Suprapubic skin (tissue), 4 donors: ENCODE measurements around the gene HACD4. TPM values are rescaled to one million over a fixed set of nuclear protein-coding genes. Genes with fewer than 3 reads are reported as not detected.

Source experiments
- DNase-seq, 2 donors: peaks; one replicate each; pipeline ENCODE4 v3.0.0-alpha.2; 2019; ENCODE audit warnings: low spot score in 2 of 2
- H3K27ac ChIP-seq: fragments of 200-600 bp; sonication (generic); one replicate; pipeline ENCODE4 v1.5.1; 2019
- H3K27me3 ChIP-seq: fragments of 200-600 bp; sonication (generic); one replicate; pipeline ENCODE4 v1.5.1; 2019
- H3K36me3 ChIP-seq: fragments of 200-600 bp; sonication (generic); one replicate; pipeline ENCODE4 v1.5.1; 2019
- H3K4me1 ChIP-seq: fragments of 200-600 bp; sonication (generic); one replicate; pipeline ENCODE4 v1.5.1; 2019
- H3K4me3 ChIP-seq: fragments of 200-600 bp; sonication (generic); one replicate; pipeline ENCODE4 v1.5.1; 2019; ENCODE audit warnings: mild to moderate bottlenecking
- H3K9me3 ChIP-seq: fragments of 200-600 bp; sonication (generic); one replicate; pipeline ENCODE4 v1.5.1; 2019
- EP300 ChIP-seq: sonication (generic); formaldehyde crosslinking; IDR thresholded peaks from one replicate; pipeline ENCODE4 v1.6.1; 2017; ENCODE audit warnings: antibody characterized with exemption
- POLR2A ChIP-seq, 2 donors: fragments of 450-650 bp; IDR thresholded peaks; one replicate each; pipeline ENCODE4 v1.6.1; 2017; ENCODE audit warnings: antibody characterized with exemption in 2 of 2, mild to moderate bottlenecking in 2 of 2, moderate library complexity in 2 of 2
- POLR2AphosphoS5 ChIP-seq, 3 donors: sonication (generic); formaldehyde crosslinking; IDR thresholded peaks; one replicate each; pipeline ENCODE4 v1.6.1; 2017; ENCODE audit warnings: antibody characterized with exemption in 3 of 3
- WGBS: methylation state at CpG from one replicate; pipeline ENCODE4 v1.1.5; 2018; 5-methylcytosine and 5-hydroxymethylcytosine counted together
- total RNA-seq, 4 donors: library from RNA; depleted of rRNA; stranded (reverse); fragments of >200 nt; gene quantifications; one replicate each; pipeline ENCODE4 v1.1.0, GENCODE V29; 2016
- TF ChIP-seq, protein P1 (sequence below), 2 donors: fragments of 200-600 bp in 1 of 2; fragments of 450-650 bp in 1 of 2; sonication (generic) in 1 of 2; IDR thresholded peaks; one replicate each; pipeline ENCODE4 v1.5.1; 2016 to 2019; ENCODE audit warnings: antibody characterized with exemption in 2 of 2, mild to moderate bottlenecking in 1 of 2, moderate library complexity in 1 of 2

Gene HACD4
- total RNA-seq, 4 donors from 2014 or later: 1.9 to 4.1 (median 2.9) TPM

DNA sequence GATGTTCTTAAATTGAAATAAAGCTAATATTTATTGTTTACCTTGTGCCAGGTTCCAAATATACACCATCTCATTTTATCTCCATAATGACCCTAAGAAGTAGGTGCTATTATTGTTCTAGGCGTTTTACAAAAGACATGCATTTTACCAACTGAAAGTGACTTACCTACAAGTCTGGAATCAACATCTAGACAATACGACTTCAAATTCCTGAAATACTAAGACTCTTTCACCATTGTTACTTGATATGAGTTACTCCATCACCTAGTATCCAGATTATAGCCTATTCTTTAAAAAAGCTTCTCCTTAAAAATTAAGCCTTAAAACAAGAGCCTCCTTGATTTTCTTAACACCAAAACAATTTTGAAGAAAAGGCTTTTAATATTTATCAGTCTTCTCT lies 13.3 kb downstream of the HACD4 start:
- TF ChIP-seq EP300 (no peak), POLR2A (IDR thresholded peaks at IDR 0.05) (no peak), POLR2AphosphoS5 (IDR thresholded peaks at IDR 0.05) (no peak)
- TF ChIP-seq, protein P1, sequence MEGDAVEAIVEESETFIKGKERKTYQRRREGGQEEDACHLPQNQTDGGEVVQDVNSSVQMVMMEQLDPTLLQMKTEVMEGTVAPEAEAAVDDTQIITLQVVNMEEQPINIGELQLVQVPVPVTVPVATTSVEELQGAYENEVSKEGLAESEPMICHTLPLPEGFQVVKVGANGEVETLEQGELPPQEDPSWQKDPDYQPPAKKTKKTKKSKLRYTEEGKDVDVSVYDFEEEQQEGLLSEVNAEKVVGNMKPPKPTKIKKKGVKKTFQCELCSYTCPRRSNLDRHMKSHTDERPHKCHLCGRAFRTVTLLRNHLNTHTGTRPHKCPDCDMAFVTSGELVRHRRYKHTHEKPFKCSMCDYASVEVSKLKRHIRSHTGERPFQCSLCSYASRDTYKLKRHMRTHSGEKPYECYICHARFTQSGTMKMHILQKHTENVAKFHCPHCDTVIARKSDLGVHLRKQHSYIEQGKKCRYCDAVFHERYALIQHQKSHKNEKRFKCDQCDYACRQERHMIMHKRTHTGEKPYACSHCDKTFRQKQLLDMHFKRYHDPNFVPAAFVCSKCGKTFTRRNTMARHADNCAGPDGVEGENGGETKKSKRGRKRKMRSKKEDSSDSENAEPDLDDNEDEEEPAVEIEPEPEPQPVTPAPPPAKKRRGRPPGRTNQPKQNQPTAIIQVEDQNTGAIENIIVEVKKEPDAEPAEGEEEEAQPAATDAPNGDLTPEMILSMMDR (IDR thresholded peaks at IDR 0.05): no peak
- H3K4me1 ChIP-seq: no peaks in the 10 kb centered on the region
- DNase-seq: no peak
- H3K4me3 ChIP-seq: no peak overlapping the region
- H3K27ac ChIP-seq: no peak overlapping the region
- H3K36me3 ChIP-seq: peaks cover 8% of the 10 kb centered on the region
- H3K27me3 ChIP-seq: no peaks in the 10 kb centered on the region
- WGBS: 94% methylated on average over 2 of the region's 2 CpGs
- no peaks in the 10 kb centered on the region for H3K9me3 ChIP-seq

DNA sequence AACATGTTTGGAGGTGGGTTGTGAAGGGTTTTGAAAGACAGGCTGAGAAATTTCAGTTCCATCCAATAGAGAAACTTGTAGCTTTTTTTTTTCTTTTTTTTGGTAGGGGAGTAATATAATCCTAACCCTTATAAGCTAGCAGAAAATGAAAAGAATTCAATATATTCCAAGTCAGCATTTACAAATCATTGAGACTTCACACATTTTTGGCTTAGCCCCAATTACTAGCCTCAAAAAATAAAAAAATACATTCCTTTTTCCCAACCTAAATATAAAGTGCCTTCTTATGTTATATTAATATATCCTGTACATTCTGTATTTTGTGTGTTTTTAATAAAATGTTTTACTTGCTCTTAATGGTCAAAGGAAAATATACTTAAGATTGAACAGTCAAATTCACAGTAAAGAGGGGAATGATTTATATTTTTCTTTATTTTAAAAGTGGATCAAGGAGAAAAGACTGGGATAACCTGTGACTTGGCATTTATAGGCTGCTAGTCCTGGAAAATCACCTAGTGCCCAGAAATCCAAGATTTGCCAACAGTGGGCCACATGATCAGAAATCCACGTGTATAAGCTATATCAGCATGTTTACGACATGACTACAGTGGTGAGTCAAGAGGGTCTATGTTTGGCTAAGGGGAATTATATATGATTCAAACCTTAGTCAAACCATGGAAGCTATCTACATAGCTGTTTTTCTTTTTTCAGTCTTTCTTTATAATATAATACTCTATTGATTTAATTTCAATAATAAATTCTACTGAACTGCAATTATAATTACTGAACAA lies 14.5 kb downstream of the HACD4 start:
- Histone ChIP-seq H3K27me3 (no peaks in the 10 kb centered on the region), H3K9me3 (no peaks in the 10 kb centered on the region), H3K4me1 (no peaks in the 10 kb centered on the region), H3K4me3 (no peak overlapping the region), H3K27ac (no peak overlapping the region), H3K36me3 (peaks cover 8% of the 10 kb centered on the region)
- WGBS: 67% methylated on average over 2 of the region's 2 CpGs
- DNase-seq: no peak
- TF ChIP-seq POLR2A (IDR thresholded peaks at IDR 0.05) (no peak), EP300 (no peak), POLR2AphosphoS5 (IDR thresholded peaks at IDR 0.05) (no peak)
- TF ChIP-seq, protein P1 (IDR thresholded peaks at IDR 0.05): no peak

DNA sequence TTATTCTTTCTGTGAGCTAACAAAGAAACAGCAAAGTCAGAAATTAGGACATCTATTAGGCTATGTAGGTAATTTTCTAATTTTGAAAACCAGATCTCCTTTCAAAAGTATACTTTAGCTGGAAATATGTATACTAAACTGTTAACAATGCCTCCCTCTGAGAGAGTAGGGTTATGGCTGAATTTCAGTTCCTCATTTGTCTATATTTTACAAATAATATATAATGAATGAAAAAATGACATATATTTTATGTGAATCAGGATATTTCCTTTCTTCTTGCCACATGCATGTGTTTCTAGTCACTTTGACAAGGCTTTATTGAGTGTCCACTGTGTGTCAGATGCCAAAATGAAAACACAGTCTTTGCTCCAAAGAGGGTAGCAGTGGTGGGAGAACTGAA lies 15.4 kb downstream of the HACD4 start:
- Histone ChIP-seq H3K36me3 (peaks cover 12% of the 10 kb centered on the region), H3K27ac (no peak overlapping the region), H3K27me3 (no peaks in the 10 kb centered on the region), H3K9me3 (no peaks in the 10 kb centered on the region), H3K4me3 (no peak overlapping the region), H3K4me1 (no peaks in the 10 kb centered on the region)
- TF ChIP-seq, protein P1 (IDR thresholded peaks at IDR 0.05): no peak
- TF ChIP-seq POLR2A (IDR thresholded peaks at IDR 0.05) (no peak), EP300 (no peak), POLR2AphosphoS5 (IDR thresholded peaks at IDR 0.05) (no peak)
- no peak for DNase-seq

DNA sequence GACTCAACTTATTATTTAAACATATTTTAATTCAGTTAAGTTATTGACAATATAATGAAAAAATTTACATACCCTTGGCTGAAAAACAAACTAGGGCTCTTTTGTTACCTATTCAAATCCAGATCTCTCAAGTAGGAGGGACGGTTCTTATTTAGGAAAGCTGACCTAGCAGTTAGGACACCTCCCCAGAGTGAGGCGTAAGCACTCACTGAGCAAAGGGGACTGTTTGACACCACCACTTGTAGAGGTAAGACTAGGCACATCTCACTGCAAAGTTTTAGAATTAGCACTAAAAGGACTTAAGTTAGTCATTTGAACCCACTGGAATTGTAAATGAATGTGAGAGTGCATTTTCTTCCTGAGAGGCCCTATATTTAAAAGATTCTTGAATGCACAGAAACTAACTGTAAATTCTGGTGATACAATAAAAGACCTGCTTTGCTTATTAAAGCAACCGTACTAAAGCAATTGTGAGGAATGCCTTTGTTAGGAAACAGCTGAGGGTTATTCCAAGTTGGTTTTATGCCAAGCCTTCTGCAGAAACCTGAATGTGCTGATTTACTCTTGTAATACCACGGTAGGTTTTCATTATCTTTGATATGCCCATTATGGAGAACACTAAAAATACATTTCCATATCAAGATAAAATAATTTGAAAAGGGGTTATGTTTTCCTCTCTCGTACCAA lies 16.2 kb downstream of the HACD4 start:
- TF ChIP-seq POLR2A (IDR thresholded peaks at IDR 0.05) (no peak), POLR2AphosphoS5 (IDR thresholded peaks at IDR 0.05) (no peak), EP300 (no peak)
- TF ChIP-seq, protein P1 (IDR thresholded peaks at IDR 0.05): no peak
- no peak for DNase-seq
- H3K9me3 ChIP-seq: no peaks in the 10 kb centered on the region
- H3K4me1 ChIP-seq: no peaks in the 10 kb centered on the region
- 61% methylated on average over 5 of the region's 5 CpGs for WGBS
- no peak overlapping the region for H3K4me3 ChIP-seq
- H3K27ac ChIP-seq: no peak overlapping the region
- H3K27me3 ChIP-seq: no peaks in the 10 kb centered on the region
- H3K36me3 ChIP-seq: peaks cover 12% of the 10 kb centered on the region

DNA sequence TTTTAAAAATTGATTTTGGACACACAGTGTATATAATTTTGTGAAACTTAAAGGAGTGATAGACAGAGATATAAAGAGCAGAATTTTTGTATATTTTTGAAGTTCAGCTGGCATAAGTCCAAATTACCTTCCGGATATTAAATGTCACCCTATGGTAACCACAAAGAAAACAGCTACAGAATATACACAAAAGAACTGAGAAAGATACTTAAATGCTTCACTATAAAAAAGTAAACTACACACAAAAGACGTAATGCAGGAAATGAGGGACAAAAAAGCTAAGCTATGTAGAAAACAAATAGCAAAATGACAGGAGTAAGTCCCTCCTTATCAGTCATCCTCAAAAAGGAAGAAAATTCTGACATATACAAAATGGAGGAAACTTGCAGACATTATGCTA lies 29.4 kb downstream of the HACD4 start:
- Histone ChIP-seq H3K4me1 (no peaks in the 10 kb centered on the region), H3K9me3 (peaks cover 6% of the 10 kb centered on the region), H3K36me3 (peaks cover 17% of the 10 kb centered on the region), H3K27ac (no peak overlapping the region), H3K4me3 (no peak overlapping the region), H3K27me3 (no peaks in the 10 kb centered on the region)
- TF ChIP-seq EP300 (no peak), POLR2A (IDR thresholded peaks at IDR 0.05) (no peak), POLR2AphosphoS5 (IDR thresholded peaks at IDR 0.05) (no peak)
- TF ChIP-seq, protein P1 (IDR thresholded peaks at IDR 0.05): no peak
- no peak for DNase-seq
- 63% methylated on average over 2 of the region's 2 CpGs for WGBS
